Psoas muscle (tissue), 8 donors: ENCODE results near the gene NHLRC3. TPM values are rescaled to one million over a fixed set of nuclear protein-coding genes. Genes with fewer than 3 reads are reported as not detected.

Experiments used
- ATAC-seq, 4 donors: fragments of 200-7000 bp; cut with Tn5 transposase; one replicate each; pipeline ENCODE4 v1.9.1; 2020; ENCODE audit warnings: moderate library complexity in 3 of 4, mild to moderate bottlenecking in 2 of 4
- DNase-seq, 2 donors: peaks; one replicate each; pipeline ENCODE4 v3.0.0-alpha.2; 2020
- H3K27ac ChIP-seq: fragments of 200-600 bp; one replicate; pipeline ENCODE4 v1.8.0; 2022
- H3K27me3 ChIP-seq, 3 donors: fragments of 200-600 bp in 1 of 3; one replicate each; pipeline versions ENCODE4 v1.6.1 to v1.8.0; 2013 to 2022; ENCODE audit warnings: low read length in 2 of 3, mild to moderate bottlenecking in 2 of 3, moderate library complexity in 1 of 3; ENCODE audit not compliant: insufficient read depth in 3 of 3
- H3K36me3 ChIP-seq, 2 donors: fragments of 200-600 bp in 1 of 2; one replicate each; pipeline versions ENCODE4 v1.6.1 to v1.8.0; 2013 to 2022; ENCODE audit warnings: low read depth in 1 of 2, mild to moderate bottlenecking in 1 of 2, moderate library complexity in 1 of 2; ENCODE audit not compliant: insufficient read depth in 1 of 2
- H3K4me1 ChIP-seq: fragments of 200-600 bp; one replicate; pipeline ENCODE4 v1.8.0; 2022
- H3K4me3 ChIP-seq: fragments of 200-600 bp; one replicate; pipeline ENCODE4 v1.8.0; 2022; ENCODE audit warnings: mild to moderate bottlenecking
- H3K9me3 ChIP-seq: fragments of 200-600 bp; one replicate; pipeline ENCODE4 v1.8.0; 2022
- WGBS, 3 donors: extraction: QIAGEN DNeasy Blood & Tissue Kit; methylation state at CpG; one replicate each; pipeline versions ENCODE4 v1.1.6 to v1.1.7; 2013; 5-methylcytosine and 5-hydroxymethylcytosine counted together
- intact Hi-C, 2 donors: fragments of 100-400 bp; cut with DNase I; formaldehyde crosslinking; loops; one replicate each; pipeline versions ENCODE4 v1.11.0 to v1.14.2; 2022
- polyA plus RNA-seq, 3 donors: library from polyadenylated mRNA; stranded (reverse); fragments of 200-250 nt; gene quantifications; one replicate each; pipeline ENCODE4 v1.2.3, GENCODE V29; 2013
- total RNA-seq, 4 donors: library from RNA; stranded (reverse); fragmentation: NEBNext Ultra II Directional in 2 of 4; extraction: Animal tissue kit (Norgen Biotek cat#: 25700) in 2 of 4; gene quantifications; one replicate each; pipeline versions ENCODE4 v1.2.1 to v1.2.4, GENCODE V29; 2021 to 2023
- TF ChIP-seq, protein P1 (sequence below): fragments of 200-600 bp; IDR thresholded peaks from one replicate; pipeline ENCODE4 v1.8.0; 2022; ENCODE audit warnings: antibody characterized with exemption
- donor health status: healthy with polysubstance abuse.
- donor health status: DM: no; HTN: no; CAD: no; lungs with moderate emphysema.
- donor health status: Bipolar disorder and iron deficiency.
- donor health status: healthy.
- donor health status: DM: yes; HTN: yes; CAD: no.
- donor health status: DM: no; HTN: no; CAD: no.
- donor health status: DM: no; HTN: no; CAD: no.
- donor health status: DM: yes; HTN: yes; CAD: no.

Gene NHLRC3
- total and polyA plus RNA-seq, 7 donors: 3.4 to 10.1 (median 8.0) TPM

- peaks cover 2 to 15% of the 10 kb centered on the region in 2 donors for H3K36me3 ChIP-seq
- no peak for DNase-seq
- 71 to 79% (median 71%) methylated on average over 6 of the region's 6 CpGs for WGBS, 3 donors
- H3K27me3 ChIP-seq: no peaks in the 10 kb centered on the region
- intact Hi-C loops: loop anchor here in 1 of 2 donors (5.0 kb wide), 1 partner anchor 564 kb away; no protein-coding TSS in a partner anchor
- no peaks in the 10 kb centered on the region for H3K4me1 ChIP-seq
- no peak overlapping the region for H3K27ac ChIP-seq
- H3K4me3 ChIP-seq: no peak overlapping the region
- TF ChIP-seq, protein P1, sequence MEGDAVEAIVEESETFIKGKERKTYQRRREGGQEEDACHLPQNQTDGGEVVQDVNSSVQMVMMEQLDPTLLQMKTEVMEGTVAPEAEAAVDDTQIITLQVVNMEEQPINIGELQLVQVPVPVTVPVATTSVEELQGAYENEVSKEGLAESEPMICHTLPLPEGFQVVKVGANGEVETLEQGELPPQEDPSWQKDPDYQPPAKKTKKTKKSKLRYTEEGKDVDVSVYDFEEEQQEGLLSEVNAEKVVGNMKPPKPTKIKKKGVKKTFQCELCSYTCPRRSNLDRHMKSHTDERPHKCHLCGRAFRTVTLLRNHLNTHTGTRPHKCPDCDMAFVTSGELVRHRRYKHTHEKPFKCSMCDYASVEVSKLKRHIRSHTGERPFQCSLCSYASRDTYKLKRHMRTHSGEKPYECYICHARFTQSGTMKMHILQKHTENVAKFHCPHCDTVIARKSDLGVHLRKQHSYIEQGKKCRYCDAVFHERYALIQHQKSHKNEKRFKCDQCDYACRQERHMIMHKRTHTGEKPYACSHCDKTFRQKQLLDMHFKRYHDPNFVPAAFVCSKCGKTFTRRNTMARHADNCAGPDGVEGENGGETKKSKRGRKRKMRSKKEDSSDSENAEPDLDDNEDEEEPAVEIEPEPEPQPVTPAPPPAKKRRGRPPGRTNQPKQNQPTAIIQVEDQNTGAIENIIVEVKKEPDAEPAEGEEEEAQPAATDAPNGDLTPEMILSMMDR: no peak
- no peak for ATAC-seq
- H3K9me3 ChIP-seq: no peaks in the 10 kb centered on the region
These were observed 14.7 kb downstream of the NHLRC3 start for GRCh38 chr13:39052944-39053343.

DNA sequence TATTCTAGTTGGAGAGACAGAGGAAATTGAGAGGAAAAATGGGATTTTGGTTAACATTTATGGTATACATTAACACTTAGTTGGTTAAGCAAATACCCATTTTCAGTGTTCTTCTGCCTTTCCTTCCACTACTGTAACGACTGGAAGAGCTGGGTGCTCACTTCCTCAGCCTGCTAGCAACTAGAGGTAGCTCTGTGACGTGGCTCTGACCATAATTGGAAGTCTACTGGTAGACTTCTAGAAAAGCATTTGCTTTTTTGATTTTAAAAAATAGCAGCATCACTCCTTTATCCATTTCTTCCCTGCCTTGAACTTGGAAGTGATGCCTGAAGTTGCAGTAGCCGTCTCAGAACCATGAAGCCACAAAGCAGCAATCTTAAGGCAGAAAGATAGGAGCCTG lies 15.9 kb downstream of the NHLRC3 start:
- intact Hi-C loops: loop anchor here in 1 of 2 donors (5.0 kb wide), 1 partner anchor 563 kb away; no protein-coding TSS in a partner anchor
- Histone ChIP-seq H3K36me3 (peaks cover 0 to 5% of the 10 kb centered on the region in 2 donors), H3K27ac (no peak overlapping the region), H3K4me1 (no peaks in the 10 kb centered on the region), H3K27me3 (no peaks in the 10 kb centered on the region), H3K9me3 (no peaks in the 10 kb centered on the region), H3K4me3 (no peak overlapping the region)
- ATAC-seq: no peak
- DNase-seq: no peak
- WGBS, 3 donors: 82 to 84% (median 84%) methylated on average over 3 of the region's 3 CpGs
- TF ChIP-seq, protein P1: no peak

DNA sequence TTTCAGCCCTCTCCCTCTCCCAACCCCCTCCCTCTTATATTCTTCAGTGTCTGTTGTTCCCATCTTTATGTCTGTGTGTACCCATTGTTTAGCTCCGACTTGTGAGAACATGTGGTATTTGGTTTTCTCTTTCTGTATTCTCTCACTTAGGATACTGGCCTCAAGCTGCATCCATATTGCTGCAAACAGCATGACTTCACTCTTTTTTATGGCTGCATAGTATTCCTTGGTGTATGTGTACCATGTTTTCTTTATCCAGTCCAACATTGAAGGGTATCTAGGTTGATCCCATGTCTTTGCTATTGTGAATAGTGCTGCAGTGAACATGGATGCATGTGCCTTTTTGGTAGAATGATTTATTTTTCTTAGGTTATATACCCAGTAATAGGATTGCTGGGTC lies 17.8 kb downstream of the NHLRC3 start:
- 98 to 100% (median 100%) methylated on average over 1 of the region's 1 CpG for WGBS, 3 donors
- Histone ChIP-seq H3K9me3 (no peaks in the 10 kb centered on the region), H3K27ac (no peak overlapping the region), H3K36me3 (no peaks in the 10 kb centered on the region), H3K4me3 (no peak overlapping the region), H3K4me1 (no peaks in the 10 kb centered on the region), H3K27me3 (no peaks in the 10 kb centered on the region)
- intact Hi-C loops: no loop called here
- DNase-seq (no peak), ATAC-seq (no peak)
- TF ChIP-seq, protein P1: no peak

DNA sequence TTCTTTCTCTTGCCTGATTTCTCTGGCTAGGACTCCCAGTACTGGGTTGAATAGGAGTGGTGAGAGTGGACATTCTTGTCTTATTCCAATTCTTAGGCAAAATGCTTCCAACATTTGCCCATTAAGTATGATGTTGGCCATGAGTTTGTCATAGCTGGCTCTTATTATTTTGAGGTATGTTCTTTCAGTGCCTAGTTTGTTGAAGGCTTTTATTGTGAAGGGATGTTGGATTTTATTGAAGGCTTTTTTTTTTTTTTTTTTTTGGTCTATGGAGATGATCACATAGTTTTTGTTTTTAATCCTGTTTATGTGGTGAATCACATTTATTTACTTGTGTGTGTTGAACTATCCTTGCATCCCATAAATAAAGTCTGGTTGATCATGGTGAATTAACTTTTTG lies 19.8 kb downstream of the NHLRC3 start:
- H3K9me3 ChIP-seq: no peaks in the 10 kb centered on the region
- no peaks in the 10 kb centered on the region for H3K4me1 ChIP-seq
- H3K27me3 ChIP-seq: no peaks in the 10 kb centered on the region
- no peaks in the 10 kb centered on the region for H3K36me3 ChIP-seq
- no peak overlapping the region for H3K4me3 ChIP-seq
- TF ChIP-seq, protein P1: no peak
- H3K27ac ChIP-seq: no peak overlapping the region
- DNase-seq (no peak), ATAC-seq (no peak)
- intact Hi-C loops: no loop called here

- H3K4me1 ChIP-seq: no peaks in the 10 kb centered on the region
- H3K27me3 ChIP-seq: no peaks in the 10 kb centered on the region
- DNase-seq (no peak), ATAC-seq (no peak)
- H3K27ac ChIP-seq: no peak overlapping the region
- peaks cover 0 to 2% of the 10 kb centered on the region in 2 donors for H3K36me3 ChIP-seq
- 82 to 93% (median 88%) methylated on average over 4 of the region's 4 CpGs for WGBS, 3 donors
- H3K9me3 ChIP-seq: no peaks in the 10 kb centered on the region
- TF ChIP-seq, protein P1: no peak
- H3K4me3 ChIP-seq: no peak overlapping the region
- intact Hi-C loops: no loop called here
These were observed 23.7 kb downstream of the NHLRC3 start for GRCh38 chr13:39062004-39062403.
